OCI-LY3 (cell line): Measurements from ENCODE around the gene FZD10.

Source experiments
- CTCF ChIP-seq: fragments of 200-600, 300-600 bp; sonication (generic); IDR thresholded peaks from 2 replicates; pipeline ENCODE4 v1.5.1; 2014; ENCODE audit warnings: antibody characterized with exemption, low read length, low read depth
- EZH2phosphoT487 ChIP-seq: fragments of 200-600 bp; shearing (Covaris generic); IDR thresholded peaks from 2 replicates; pipeline ENCODE4 v1.6.1; 2018; ENCODE audit warnings: antibody characterized with exemption, mixed run types, low read depth

- TF ChIP-seq CTCF = no peak
- no peak for TF ChIP-seq EZH2phosphoT487
These were observed 8.5 kb upstream of the FZD10 start for GRCh38 chr12:130153803-130154202.
